BE2C (cell line): ENCODE data around the gene LRRC74B.
"Not testable (repeated sequence)": the region's sequence is repeated elsewhere in the genome, so short reads cannot be mapped to it uniquely, and the experiment has no call there.

Source experiments
- DNase-seq: peaks from one replicate; pipeline ENCODE4 v3.0.0-alpha.2; 2020
- H3K27me3 ChIP-seq: fragments of 250-450 bp; sonication (Bioruptor Pico); 2 replicates; pipeline ENCODE4 v1.5.1; 2020; ENCODE audit warnings: mild to moderate bottlenecking
- H3K36me3 ChIP-seq: fragments of 250-450 bp; sonication (Bioruptor Pico); 2 replicates; pipeline ENCODE4 v1.5.1; 2020; ENCODE audit warnings: mild to moderate bottlenecking
- H3K4me1 ChIP-seq: fragments of 250-450 bp; sonication (Bioruptor Pico); 2 replicates; pipeline ENCODE4 v1.5.1; 2020
- H3K4me3 ChIP-seq: 2 replicates; pipeline ENCODE4 v1.5.1; 2011; ENCODE audit warnings: low read depth, low read length
- H3K9me3 ChIP-seq: fragments of 250-450 bp; sonication (Bioruptor Pico); 2 replicates; pipeline ENCODE4 v1.5.1; 2020
- CTCF ChIP-seq: IDR thresholded peaks from 2 replicates; pipeline ENCODE4 v1.5.1; 2012; ENCODE audit warnings: mild to moderate bottlenecking, low read depth, low read length

LRRC74B gene

GRCh38 chr22:21070690-21071615, 25.2 kb downstream of the LRRC74B start:
- no peak overlapping the region for H3K4me3 ChIP-seq
- no peak for TF ChIP-seq CTCF
- no peaks in the 10 kb centered on the region for H3K4me1 ChIP-seq
- DNase-seq = no peak
- H3K36me3 ChIP-seq = no peaks in the 10 kb centered on the region
- H3K27me3 ChIP-seq = no peaks in the 10 kb centered on the region
- H3K9me3 ChIP-seq = no peaks in the 10 kb centered on the region

- not testable (repeated sequence) for DNase-seq, H3K36me3 ChIP-seq, H3K4me1 ChIP-seq, H3K9me3 ChIP-seq, H3K27me3 ChIP-seq, H3K4me3 ChIP-seq
Observed at GRCh38 chr22:21071796-21072195, 26.1 kb downstream of the LRRC74B start.

GRCh38 chr22:21073023-21073422, 27.3 kb downstream of the LRRC74B start:
- Histone ChIP-seq H3K4me1 (no peaks in the 10 kb centered on the region), H3K27me3 (no peaks in the 10 kb centered on the region), H3K4me3 (no peak overlapping the region), H3K36me3 (no peaks in the 10 kb centered on the region), H3K9me3 (no peaks in the 10 kb centered on the region)
- TF ChIP-seq CTCF = no peak
- no peak for DNase-seq

- Histone ChIP-seq H3K9me3 (no peaks in the 10 kb centered on the region), H3K4me1 (no peaks in the 10 kb centered on the region), H3K27me3 (no peaks in the 10 kb centered on the region), H3K4me3 (no peak overlapping the region), H3K36me3 (no peaks in the 10 kb centered on the region)
- no peak for DNase-seq
- no peak for TF ChIP-seq CTCF
Observed at GRCh38 chr22:21073482-21073881, 27.7 kb downstream of the LRRC74B start.

- H3K27me3 ChIP-seq = no peaks in the 10 kb centered on the region
- no peak for DNase-seq
- TF ChIP-seq CTCF = no peak
Observed at GRCh38 chr22:21074102-21074715, 28.5 kb downstream of the LRRC74B start.

GRCh38 chr22:21075516-21076138, 29.9 kb downstream of the LRRC74B start:
- Histone ChIP-seq H3K9me3 (no peaks in the 10 kb centered on the region), H3K27me3 (no peaks in the 10 kb centered on the region), H3K4me3 (no peak overlapping the region), H3K4me1 (no peaks in the 10 kb centered on the region), H3K36me3 (no peaks in the 10 kb centered on the region)
- DNase-seq = no peak
- no peak for TF ChIP-seq CTCF

More at GRCh38 chr22:21074102-21074715, 28.5 kb downstream of the LRRC74B start:
- Histone ChIP-seq H3K9me3 (no peaks in the 10 kb centered on the region), H3K4me1 (no peaks in the 10 kb centered on the region), H3K36me3 (no peaks in the 10 kb centered on the region), H3K4me3 (no peak overlapping the region)
